GM18502 (cell line): Measurements from ENCODE around the gene S100P.
"Not testable (repeated sequence)": the region's sequence is repeated elsewhere in the genome, so short reads cannot be mapped to it uniquely, and the experiment has no call there.

Experiments used
- ATAC-seq: cut with Tn5 transposase; IDR thresholded peaks from one replicate; pipeline ENCODE4 v1.9.1; 2021; ENCODE audit warnings: mild to moderate bottlenecking; ENCODE audit not compliant: unreplicated experiment, poor library complexity

The S100P gene

GRCh38 chr4:6672541-6673190, 21.0 kb upstream of the S100P start:
- not testable (repeated sequence) for ATAC-seq

- ATAC-seq: not testable (repeated sequence)
These were observed 20.5 kb upstream of the S100P start for GRCh38 chr4:6673191-6673659.

- peak; percentile 76 for ATAC-seq
These were observed 19.8 kb upstream of the S100P start for GRCh38 chr4:6673660-6674499.

- peak; percentile 54 for ATAC-seq
These were observed 19.1 kb upstream of the S100P start for GRCh38 chr4:6674500-6675149.

GRCh38 chr4:6676722-6677558, 16.7 kb upstream of the S100P start:
- ATAC-seq: no peak

GRCh38 chr4:6680372-6681034, 13.2 kb upstream of the S100P start:
- no peak for ATAC-seq

- ATAC-seq: no peak
These were observed 12.5 kb upstream of the S100P start for GRCh38 chr4:6681191-6681590.

GRCh38 chr4:6682862-6683590, 10.7 kb upstream of the S100P start:
- no peak for ATAC-seq

GRCh38 chr4:6684656-6685055, 9.0 kb upstream of the S100P start:
- ATAC-seq: no peak

- ATAC-seq: no peak
These were observed 7.4 kb upstream of the S100P start for GRCh38 chr4:6686104-6686787.

- ATAC-seq: no peak
These were observed 5.5 kb upstream of the S100P start for GRCh38 chr4:6687947-6688878.

- peak; percentile 85 for ATAC-seq
These were observed 4.7 kb upstream of the S100P start for GRCh38 chr4:6688879-6689505.

- ATAC-seq: no peak
These were observed 4.1 kb upstream of the S100P start for GRCh38 chr4:6689506-6689960.

GRCh38 chr4:6692379-6692778, 1.3 kb upstream of the S100P start:
- no peak for ATAC-seq

- no peak for ATAC-seq
These were observed 872 bp upstream of the S100P start for GRCh38 chr4:6692806-6693205.

- no peak for ATAC-seq
These were observed 661 bp downstream of the S100P start for GRCh38 chr4:6694177-6694901.
